Activated T-helper 1 cell treated with anti-CD3 and anti-CD28 coated beads, Interleukin-12 subunit alpha, Interleukin-12 subunit beta, Interleukin-2, Interleukin-4 antibody, amounts not matched to agents 30 ng/mL and 10 ng/mL and 1 ng/mL, durations not matched to agents 14 hours and 24 hours and 36 hours (primary cell): ENCODE measurements around the gene ZBTB7A. TPM values are rescaled to one million over a fixed set of nuclear protein-coding genes. Genes with fewer than 3 reads are reported as not detected.

Experiments used
- DNase-seq: peaks from one replicate; pipeline ENCODE4 v3.0.0; 2021; ENCODE audit warnings: low spot score
- H3K27ac Mint-ChIP-seq: one replicate; pipeline ENCODE4 v1.8.0; 2021; ENCODE audit warnings: mild to moderate bottlenecking, mixed read lengths
- H3K27me3 Mint-ChIP-seq: one replicate; pipeline ENCODE4 v1.8.0; 2022; ENCODE audit warnings: mild to moderate bottlenecking, moderate library complexity, mixed read lengths; ENCODE audit not compliant: insufficient read depth
- H3K36me3 Mint-ChIP-seq: one replicate; pipeline ENCODE4 v1.8.0; 2021; ENCODE audit warnings: low read depth, mixed read lengths
- H3K4me1 Mint-ChIP-seq: one replicate; pipeline ENCODE4 v1.8.0; 2021; ENCODE audit warnings: low read depth, mixed read lengths
- H3K4me3 Mint-ChIP-seq: one replicate; pipeline ENCODE4 v1.8.0; 2021; ENCODE audit warnings: mild to moderate bottlenecking, moderate library complexity, mixed read lengths
- H3K9me3 Mint-ChIP-seq: one replicate; pipeline ENCODE4 v1.8.0; 2021; ENCODE audit warnings: mixed read lengths
- intact Hi-C: fragments of 100-400 bp; cut with micrococcal nuclease; formaldehyde crosslinking; loops from one replicate; pipeline ENCODE4 v1.15.1; 2024
- total RNA-seq: library from RNA; stranded (reverse); gene quantifications from 2 replicates; pipeline ENCODE4 v1.2.3, GENCODE V29; 2022

Gene ZBTB7A
- total RNA-seq, 1 donor from 2014 or later, result 41.3 TPM

DNA sequence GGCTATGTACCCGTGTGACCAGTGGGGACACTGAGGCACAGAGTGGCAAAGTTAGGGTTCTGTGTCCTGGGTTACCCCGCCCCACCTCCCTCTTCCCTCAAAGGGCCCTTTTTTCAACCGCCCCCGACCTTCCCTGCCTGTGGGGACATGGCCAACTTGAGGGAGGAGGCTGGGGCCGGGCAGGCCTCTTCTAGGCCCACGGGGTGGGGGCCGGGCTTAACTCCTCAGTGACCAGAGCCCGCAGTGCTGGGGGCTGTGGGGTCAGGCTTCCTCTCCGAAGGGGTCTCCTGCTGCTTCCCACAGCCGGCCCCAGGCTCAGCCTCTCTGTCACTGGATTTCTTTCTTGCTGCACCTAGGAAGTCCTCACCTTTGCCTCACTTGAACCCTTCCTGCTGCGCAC, 35.3 kb downstream of the ZBTB7A start:
- no peak for DNase-seq
- Mint-ChIP-seq H3K4me3 (no peak overlapping the region), H3K4me1 (no peaks in the 10 kb centered on the region), H3K27me3 (no peaks in the 10 kb centered on the region), H3K9me3 (no peaks in the 10 kb centered on the region), H3K27ac (no peak overlapping the region), H3K36me3 (peaks cover 8% of the 10 kb centered on the region)
- intact Hi-C loops, result no loop called here

DNA sequence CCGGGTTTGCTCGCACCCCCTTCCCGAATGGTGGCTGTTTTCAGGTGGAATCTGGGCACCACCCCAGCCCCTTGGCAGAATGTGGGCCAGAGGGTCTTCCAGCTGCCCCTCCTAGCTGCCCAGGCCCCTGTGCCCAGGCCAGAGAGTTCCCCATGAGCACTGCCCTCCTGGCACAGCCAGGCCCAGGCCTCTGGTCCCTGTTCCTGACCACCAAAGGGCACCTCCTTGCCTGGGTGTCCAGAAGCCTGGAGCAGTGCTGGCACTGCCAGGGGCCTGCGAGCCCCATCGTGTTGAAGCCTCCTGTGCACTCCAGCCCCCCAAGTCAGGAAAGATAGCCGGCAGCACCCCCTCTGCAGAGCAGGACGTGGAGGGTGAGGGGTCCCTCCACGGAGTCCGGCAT, 35.7 kb downstream of the ZBTB7A start:
- no peaks in the 10 kb centered on the region for H3K9me3 Mint-ChIP-seq
- DNase-seq, result no peak
- intact Hi-C loops, result no loop called here
- H3K36me3 Mint-ChIP-seq, result peaks cover 8% of the 10 kb centered on the region
- H3K4me1 Mint-ChIP-seq, result no peaks in the 10 kb centered on the region
- H3K27me3 Mint-ChIP-seq, result no peaks in the 10 kb centered on the region
- no peak overlapping the region for H3K4me3 Mint-ChIP-seq
- H3K27ac Mint-ChIP-seq, result no peak overlapping the region

DNA sequence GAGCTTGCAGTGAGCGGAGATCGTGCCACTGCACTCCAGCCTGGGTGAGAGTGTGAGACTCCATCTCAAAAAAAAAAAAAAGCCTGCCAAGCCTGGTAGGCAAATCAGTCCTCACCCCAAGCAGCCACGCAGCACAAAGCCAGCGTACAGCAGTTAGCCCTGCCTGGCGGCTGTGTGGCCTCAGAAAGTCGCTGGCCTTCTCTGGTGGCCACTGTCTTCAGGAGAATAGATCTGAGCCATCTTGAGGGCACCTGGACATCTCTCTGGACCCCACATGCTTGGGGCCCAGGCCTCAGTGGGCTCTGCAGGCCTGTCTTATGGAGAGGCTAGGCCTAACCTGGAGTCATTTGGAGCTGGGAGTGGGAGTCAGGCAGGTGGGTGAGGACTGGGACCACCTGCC, 36.1 kb downstream of the ZBTB7A start:
- H3K9me3 Mint-ChIP-seq, result no peaks in the 10 kb centered on the region
- H3K4me1 Mint-ChIP-seq, result no peaks in the 10 kb centered on the region
- no peak overlapping the region for H3K4me3 Mint-ChIP-seq
- H3K27ac Mint-ChIP-seq, result no peak overlapping the region
- DNase-seq, result no peak
- no peaks in the 10 kb centered on the region for H3K27me3 Mint-ChIP-seq
- intact Hi-C loops, result no loop called here
- H3K36me3 Mint-ChIP-seq, result peaks cover 8% of the 10 kb centered on the region

DNA sequence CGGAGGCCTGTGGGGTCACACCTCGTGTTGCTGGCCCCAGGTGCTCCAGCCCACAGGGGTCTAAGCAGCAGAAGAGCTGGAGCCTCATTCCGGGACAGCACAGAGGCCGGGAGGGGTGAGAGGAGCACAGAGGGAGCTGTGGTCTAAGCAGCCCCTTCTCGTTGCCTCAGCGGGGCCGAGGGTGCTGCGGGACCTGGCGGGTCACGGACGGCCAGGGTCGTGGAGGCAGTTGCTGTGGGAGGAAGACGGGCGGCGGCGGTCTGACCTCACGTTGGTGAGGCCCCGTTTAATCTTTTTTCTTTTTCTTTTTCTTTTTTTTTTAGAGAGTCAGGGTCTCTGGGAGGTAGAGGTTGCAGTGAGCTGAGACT, 37.5 kb downstream of the ZBTB7A start:
- H3K36me3 Mint-ChIP-seq, result peaks cover 6% of the 10 kb centered on the region
- H3K27ac Mint-ChIP-seq, result no peak overlapping the region
- no peak overlapping the region for H3K4me3 Mint-ChIP-seq
- no peaks in the 10 kb centered on the region for H3K27me3 Mint-ChIP-seq
- no peaks in the 10 kb centered on the region for H3K9me3 Mint-ChIP-seq
- no peak for DNase-seq
- intact Hi-C loops, result no loop called here
- no peaks in the 10 kb centered on the region for H3K4me1 Mint-ChIP-seq

DNA sequence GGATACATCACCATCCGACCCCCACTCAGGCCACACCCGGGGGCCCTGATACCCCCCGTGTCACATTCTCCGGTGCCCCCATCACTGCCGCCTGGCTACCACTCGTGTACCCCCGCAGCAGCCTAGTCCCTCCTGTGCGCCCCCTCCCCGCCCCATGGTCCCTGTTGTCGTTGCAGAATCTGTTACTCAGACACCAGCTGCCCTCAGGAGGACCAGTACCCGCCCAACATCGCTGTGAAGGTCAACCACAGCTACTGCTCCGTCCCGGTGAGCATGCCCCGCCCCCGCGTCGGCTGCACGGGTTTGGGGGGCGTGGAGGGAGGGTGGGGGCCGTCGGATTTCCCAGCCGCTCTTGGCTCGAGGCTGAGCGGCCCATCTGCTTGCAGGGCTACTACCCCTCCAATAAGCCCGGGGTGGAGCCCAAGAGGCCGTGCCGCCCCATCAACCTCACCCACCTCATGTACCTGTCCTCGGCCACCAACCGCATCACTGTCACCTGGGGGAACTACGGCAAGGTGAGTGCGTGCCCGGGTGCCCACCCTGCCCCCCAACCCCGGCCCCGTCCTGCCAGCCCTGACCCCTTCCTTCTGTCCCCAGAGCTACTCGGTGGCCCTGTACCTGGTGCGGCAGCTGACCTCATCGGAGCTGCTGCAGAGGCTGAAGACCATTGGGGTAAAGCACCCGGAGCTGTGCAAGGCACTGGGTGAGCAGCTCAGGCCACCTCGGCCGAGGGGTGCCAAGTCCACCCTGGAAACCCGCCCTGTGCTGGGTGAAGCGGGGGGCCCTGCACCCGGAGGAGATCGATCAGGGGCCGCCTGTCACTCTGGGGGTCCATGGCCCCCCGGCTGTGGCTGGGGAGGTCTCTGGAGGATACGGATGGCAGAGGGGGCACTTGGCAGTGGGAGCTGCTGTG, 38.1 kb downstream of the ZBTB7A start:
- Mint-ChIP-seq H3K27ac (no peak overlapping the region), H3K9me3 (no peaks in the 10 kb centered on the region), H3K4me1 (no peaks in the 10 kb centered on the region), H3K36me3 (peaks cover 6% of the 10 kb centered on the region), H3K27me3 (no peaks in the 10 kb centered on the region), H3K4me3 (no peak overlapping the region)
- intact Hi-C loops, result no loop called here
- DNase-seq, result no peak

DNA sequence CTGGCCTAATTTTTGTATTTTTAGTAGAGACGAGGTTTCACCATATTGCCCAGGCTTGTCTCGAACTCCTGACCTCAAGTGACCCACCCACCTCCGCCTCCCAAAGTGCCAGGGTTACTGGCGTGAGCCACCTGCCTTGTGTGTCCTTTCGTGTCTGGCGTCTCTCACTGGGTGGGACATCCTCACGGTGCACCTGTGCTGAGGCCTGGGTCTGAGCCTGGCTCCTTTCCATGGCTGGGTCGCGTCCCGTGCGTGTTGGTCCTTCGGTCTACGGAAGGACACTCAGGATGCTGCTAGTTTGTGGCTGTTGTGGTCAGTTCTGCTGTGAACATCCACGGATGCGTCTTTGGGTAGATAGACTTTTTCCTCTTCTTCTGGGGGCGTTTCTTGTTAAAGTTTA, 39.6 kb downstream of the ZBTB7A start:
- intact Hi-C loops, result no loop called here
- peaks cover 7% of the 10 kb centered on the region for H3K36me3 Mint-ChIP-seq
- H3K9me3 Mint-ChIP-seq, result no peaks in the 10 kb centered on the region
- H3K27ac Mint-ChIP-seq, result no peak overlapping the region
- no peak for DNase-seq
- no peak overlapping the region for H3K4me3 Mint-ChIP-seq
- no peaks in the 10 kb centered on the region for H3K27me3 Mint-ChIP-seq
- no peaks in the 10 kb centered on the region for H3K4me1 Mint-ChIP-seq

DNA sequence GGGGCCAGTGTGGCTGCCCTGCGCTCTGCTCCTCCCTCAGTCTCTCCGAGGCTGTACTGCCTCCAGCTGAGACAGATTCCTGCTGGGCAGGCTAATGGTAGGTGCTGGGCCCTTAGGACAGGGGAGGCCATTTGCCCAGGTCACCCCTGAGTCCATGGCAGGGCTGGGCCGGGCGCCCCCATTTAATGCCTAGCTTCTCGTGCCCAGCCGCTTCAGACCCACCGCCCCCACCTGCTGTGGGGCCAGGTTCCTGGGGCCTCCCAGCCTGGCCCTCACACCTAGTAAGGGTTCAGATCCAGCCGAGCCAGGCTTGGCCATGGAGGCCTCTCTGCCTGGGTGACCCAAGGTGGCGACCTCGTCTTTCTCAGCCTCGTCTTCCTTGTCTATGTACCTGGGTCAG, 41.4 kb downstream of the ZBTB7A start:
- Mint-ChIP-seq H3K36me3 (peaks cover 9% of the 10 kb centered on the region), H3K27ac (no peak overlapping the region), H3K9me3 (no peaks in the 10 kb centered on the region), H3K4me3 (no peak overlapping the region), H3K27me3 (no peaks in the 10 kb centered on the region), H3K4me1 (no peaks in the 10 kb centered on the region)
- intact Hi-C loops, result no loop called here
- DNase-seq, result no peak

DNA sequence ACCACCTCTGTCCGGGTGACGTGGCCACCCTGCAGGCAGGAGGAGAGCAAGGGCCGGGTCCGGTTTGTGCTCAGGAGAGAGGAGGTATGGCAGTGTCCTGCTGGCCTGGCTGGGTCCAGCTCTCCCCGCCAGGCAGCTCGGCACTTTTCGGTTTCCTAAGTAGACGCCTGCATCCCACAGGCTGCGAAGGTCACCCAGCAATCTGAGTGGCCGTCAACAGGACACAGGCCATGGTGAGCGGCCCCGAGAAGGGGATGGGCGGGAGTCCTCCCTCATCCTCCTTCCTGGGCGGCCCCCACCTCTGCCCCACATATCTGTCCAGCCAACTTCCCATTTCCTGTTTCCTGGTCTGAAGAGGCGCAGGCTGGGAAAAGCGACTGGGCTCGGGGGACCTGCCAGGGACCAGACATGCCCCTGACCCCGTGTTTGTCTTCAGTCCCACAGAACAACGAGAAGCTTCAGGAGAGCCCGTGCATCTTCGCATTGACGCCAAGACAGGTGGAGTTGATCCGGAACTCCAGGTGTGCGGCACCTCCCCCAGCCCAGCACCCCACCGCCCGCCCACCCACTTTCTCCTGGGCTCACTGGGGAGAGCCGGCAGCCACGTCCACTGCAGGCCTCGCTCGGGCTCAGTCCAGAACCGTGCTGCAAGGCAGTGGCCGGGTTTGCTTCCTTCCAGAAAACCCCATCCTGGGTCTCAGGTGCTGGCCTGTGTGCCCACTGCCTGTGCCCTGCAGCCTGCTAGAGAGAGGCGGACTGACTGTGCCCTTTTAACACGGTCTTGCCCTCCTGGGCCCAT, 42.9 kb downstream of the ZBTB7A start:
- intact Hi-C loops, result no loop called here
- no peaks in the 10 kb centered on the region for H3K9me3 Mint-ChIP-seq
- peaks cover 9% of the 10 kb centered on the region for H3K36me3 Mint-ChIP-seq
- no peaks in the 10 kb centered on the region for H3K27me3 Mint-ChIP-seq
- DNase-seq, result no peak
- no peak overlapping the region for H3K27ac Mint-ChIP-seq
- no peaks in the 10 kb centered on the region for H3K4me1 Mint-ChIP-seq
- no peak overlapping the region for H3K4me3 Mint-ChIP-seq

DNA sequence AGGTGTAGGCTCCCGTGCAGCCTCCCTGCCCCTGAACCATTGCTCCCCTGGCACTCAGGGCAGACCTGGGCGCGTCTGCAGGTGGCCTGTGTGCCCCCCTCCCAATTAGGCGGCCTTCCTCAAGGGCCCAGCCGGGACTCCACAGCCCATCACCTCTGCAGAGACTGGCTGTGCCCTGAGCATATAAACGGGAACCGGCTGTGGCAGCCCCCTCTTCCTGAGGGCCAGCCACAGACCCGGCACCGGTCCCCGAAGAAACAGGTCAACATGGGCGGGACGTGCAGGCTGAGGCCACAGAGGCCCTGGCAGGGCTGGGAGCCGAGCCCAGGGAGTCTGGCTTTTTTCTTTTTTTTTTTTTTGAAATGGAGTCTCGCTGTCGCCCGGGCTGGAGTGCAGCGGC, 47.1 kb downstream of the ZBTB7A start:
- H3K4me3 Mint-ChIP-seq, result no peak overlapping the region
- no peak for DNase-seq
- peaks cover 9% of the 10 kb centered on the region for H3K36me3 Mint-ChIP-seq
- no peaks in the 10 kb centered on the region for H3K4me1 Mint-ChIP-seq
- H3K27me3 Mint-ChIP-seq, result no peaks in the 10 kb centered on the region
- H3K9me3 Mint-ChIP-seq, result no peaks in the 10 kb centered on the region
- intact Hi-C loops, result no loop called here
- H3K27ac Mint-ChIP-seq, result no peak overlapping the region

DNA sequence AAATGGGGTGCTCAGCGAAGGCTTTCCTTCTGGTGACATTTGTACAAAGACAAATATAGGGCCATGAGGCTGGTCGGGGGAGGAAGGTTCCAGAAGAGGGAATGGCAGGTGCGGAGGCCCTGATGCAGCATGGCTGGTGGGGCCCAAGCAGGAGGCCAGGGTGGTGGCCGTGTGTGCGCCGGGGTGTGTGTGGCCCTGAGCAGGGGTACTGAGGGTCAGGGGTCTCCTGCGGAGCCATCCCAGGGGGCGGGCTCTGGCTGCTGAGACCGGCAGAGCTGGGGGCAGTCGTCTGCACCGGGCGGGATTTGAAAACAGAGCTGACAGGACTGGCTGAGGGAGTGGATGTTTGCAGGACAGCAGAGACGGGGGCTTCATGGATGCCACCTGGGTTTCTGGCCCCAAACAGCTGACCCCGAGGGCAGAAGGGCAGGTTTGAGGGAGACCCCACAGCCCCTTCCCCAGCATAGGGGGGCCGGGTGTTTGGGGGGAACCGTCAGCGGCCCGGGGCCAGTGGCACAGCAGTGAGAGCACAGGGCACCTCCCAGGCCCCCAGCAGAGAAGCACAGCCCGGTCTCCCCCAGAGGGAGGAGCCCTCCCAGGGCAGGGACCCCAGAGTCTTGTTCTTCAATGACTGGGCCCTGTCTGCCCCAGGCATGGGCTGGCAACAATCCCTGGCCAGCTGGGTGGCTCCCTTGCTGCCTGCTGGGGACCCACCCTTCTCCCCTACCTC, 47.8 kb downstream of the ZBTB7A start:
- H3K36me3 Mint-ChIP-seq, result peaks cover 9% of the 10 kb centered on the region
- H3K27me3 Mint-ChIP-seq, result no peaks in the 10 kb centered on the region
- H3K4me1 Mint-ChIP-seq, result no peaks in the 10 kb centered on the region
- intact Hi-C loops, result no loop called here
- H3K4me3 Mint-ChIP-seq, result no peak overlapping the region
- H3K27ac Mint-ChIP-seq, result no peak overlapping the region
- H3K9me3 Mint-ChIP-seq, result no peaks in the 10 kb centered on the region
- DNase-seq, result no peak

DNA sequence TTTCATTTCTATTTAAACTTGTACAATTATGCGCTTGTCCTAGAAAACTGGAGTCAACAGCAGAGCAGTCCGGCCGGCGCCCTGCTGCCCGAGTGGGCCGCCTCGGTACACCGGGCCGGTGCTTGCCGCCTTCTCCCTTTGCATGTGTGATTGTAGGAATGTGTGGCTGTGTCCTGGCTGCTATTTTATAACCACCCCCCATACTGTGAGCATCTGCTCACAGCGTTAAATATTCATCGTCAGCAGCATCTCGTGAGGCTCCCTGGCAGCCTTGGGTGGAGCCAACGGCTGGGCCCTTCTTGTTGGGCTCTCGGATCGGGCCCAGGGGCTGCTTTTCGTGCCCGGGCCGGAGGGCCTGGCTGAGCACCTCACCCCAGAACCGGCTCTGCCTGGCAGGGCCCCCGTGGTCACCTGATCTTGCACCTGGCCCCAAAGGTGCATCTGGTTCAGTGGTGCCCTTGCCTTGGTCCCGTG, 48.5 kb downstream of the ZBTB7A start:
- intact Hi-C loops, result no loop called here

DNA sequence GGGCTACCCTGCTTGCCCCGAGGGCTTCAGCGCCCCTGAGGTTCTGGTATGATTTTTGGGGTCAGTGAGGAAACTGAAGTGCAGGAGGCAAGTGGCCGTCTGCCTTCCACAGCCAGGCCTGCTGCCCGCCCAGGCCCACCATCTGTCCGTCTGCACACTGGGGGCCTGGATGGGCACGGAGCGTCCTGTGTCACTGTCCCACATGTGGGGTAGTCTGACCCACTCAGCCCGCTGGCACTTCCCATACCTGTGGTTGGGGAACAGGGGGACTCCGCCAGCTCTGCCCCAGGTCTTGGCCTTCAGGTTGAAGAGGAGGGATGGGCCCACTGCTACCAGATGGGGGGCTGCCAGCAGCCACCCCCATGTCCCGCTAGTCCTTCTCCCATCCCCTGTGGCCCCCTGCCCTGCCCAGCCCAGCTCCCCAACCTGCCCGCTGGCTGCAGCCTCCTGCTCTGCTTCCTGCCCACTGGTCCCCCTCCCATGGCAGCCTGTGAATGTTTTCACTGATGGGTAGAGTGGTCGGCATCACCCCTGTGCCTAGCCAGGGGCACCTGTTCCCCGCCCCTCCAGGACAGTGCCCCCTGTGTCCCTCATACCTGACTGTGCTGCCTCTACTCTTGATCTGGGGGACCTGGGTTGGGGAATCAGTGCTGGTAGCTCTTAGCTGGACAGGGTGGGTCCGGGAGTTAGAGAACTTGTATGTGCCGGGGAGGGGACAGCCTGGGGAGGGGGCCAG, 49.6 kb downstream of the ZBTB7A start:
- Mint-ChIP-seq H3K27me3 (no peaks in the 10 kb centered on the region), H3K27ac (no peak overlapping the region), H3K4me3 (no peak overlapping the region), H3K36me3 (peaks cover 16% of the 10 kb centered on the region), H3K9me3 (no peaks in the 10 kb centered on the region), H3K4me1 (no peaks in the 10 kb centered on the region)
- no peak for DNase-seq
- intact Hi-C loops, result no loop called here

More for the DNA sequence above, 48.5 kb downstream of the ZBTB7A start:
- H3K4me3 Mint-ChIP-seq, result no peak overlapping the region
- H3K4me1 Mint-ChIP-seq, result no peaks in the 10 kb centered on the region
- no peak for DNase-seq
- H3K36me3 Mint-ChIP-seq, result peaks cover 10% of the 10 kb centered on the region
- H3K9me3 Mint-ChIP-seq, result no peaks in the 10 kb centered on the region
- no peak overlapping the region for H3K27ac Mint-ChIP-seq
- H3K27me3 Mint-ChIP-seq, result no peaks in the 10 kb centered on the region
